Uterus (tissue), 2 donors: Measurements from ENCODE around the gene SF3A2.

Source experiments
- CTCF ChIP-seq, 4 experiments: fragments of 200-600 bp in 2 of 4; fragments of 450-650 bp in 2 of 4; sonication (generic) in 2 of 4; IDR thresholded peaks; one replicate each; pipeline ENCODE4 v1.5.1; 2016 to 2019; ENCODE audit warnings: antibody characterized with exemption in 4 of 4, mild to moderate bottlenecking in 2 of 4, moderate library complexity in 1 of 4
- POLR2A ChIP-seq, 2 donors: fragments of 450-650 bp; IDR thresholded peaks; one replicate each; pipeline ENCODE4 v1.6.1; 2016; ENCODE audit warnings: antibody characterized with exemption in 2 of 2, mild to moderate bottlenecking in 1 of 2, moderate library complexity in 1 of 2

- TF ChIP-seq CTCF (IDR thresholded peaks at IDR 0.05) (no peak), POLR2A (IDR thresholded peaks at IDR 0.05) (no peak)
Observed at GRCh38 chr19:2199861-2200623, 36.6 kb upstream of the SF3A2 start.
